CD14-positive monocyte (primary cell): ENCODE results near the gene TFIP11. TPM values are rescaled to one million over a fixed set of nuclear protein-coding genes. Genes with fewer than 3 reads are reported as not detected.

Experiments
- DNase-seq, 3 donors: peaks; one replicate each; pipeline ENCODE4 v3.0.0-alpha.2; 2011 to 2022
- H2AFZ ChIP-seq: 2 replicates; pipeline ENCODE4 v1.6.0; 2012; ENCODE audit warnings: mild to moderate bottlenecking, low read depth, low read length, inconsistent platforms; ENCODE audit not compliant: insufficient read depth, poor library complexity, severe bottlenecking
- H3K27ac ChIP-seq, 2 donors: 1 replicate in 1 of 2; 2 replicates in 1 of 2; pipeline ENCODE4 v1.5.1; 2012 to 2013; ENCODE audit warnings: low read length in 2 of 2, control low read depth in 1 of 2, inconsistent platforms in 1 of 2, low read depth in 1 of 2, mild to moderate bottlenecking in 1 of 2
- H3K27me3 ChIP-seq, 2 donors: one replicate each; pipeline versions ENCODE4 v1.6.0 to v1.6.1; 2011 to 2013; ENCODE audit warnings: low read length in 2 of 2; ENCODE audit not compliant: control insufficient read depth in 2 of 2, insufficient read depth in 2 of 2
- H3K36me3 ChIP-seq, 2 donors: replicated peaks in 1 of 2; 1 replicate in 1 of 2; 2 replicates in 1 of 2; pipeline versions ENCODE4 v1.5.1 to v1.6.1; 2012 to 2013; ENCODE audit warnings: low read length in 2 of 2, control low read depth in 1 of 2, inconsistent platforms in 1 of 2, mild to moderate bottlenecking in 1 of 2; ENCODE audit not compliant: insufficient read depth in 2 of 2, control insufficient read depth in 1 of 2
- H3K4me1 ChIP-seq, 2 donors: 1 replicate in 1 of 2; 2 replicates in 1 of 2; pipeline versions ENCODE4 v1.5.1 to v1.6.1; 2012 to 2013; ENCODE audit warnings: low read length in 2 of 2, control low read depth in 1 of 2, inconsistent platforms in 1 of 2, mild to moderate bottlenecking in 1 of 2, moderate library complexity in 1 of 2; ENCODE audit not compliant: insufficient read depth in 2 of 2, control insufficient read depth in 1 of 2
- H3K4me2 ChIP-seq: replicated peaks from 2 replicates; pipeline ENCODE3; 2012; ENCODE audit warnings: low read length, moderate library complexity, mild to moderate bottlenecking; ENCODE audit not compliant: poor library complexity, severe bottlenecking; ENCODE audit errors: extremely low read depth
- H3K4me3 ChIP-seq, 3 experiments: fragments of 200-600 bp in 1 of 3; sonication (generic) in 1 of 3; replicated peaks in 1 of 3; 1 replicate in 2 of 3; 2 replicates in 1 of 3; pipeline ENCODE4 v1.5.1; 2011 to 2013; ENCODE audit warnings: low read length in 3 of 3, mild to moderate bottlenecking in 3 of 3, control low read depth in 2 of 3, low read depth in 2 of 3, inconsistent platforms in 1 of 3, moderate library complexity in 1 of 3
- H3K79me2 ChIP-seq: 2 replicates; pipeline ENCODE4 v1.6.0; 2012; ENCODE audit warnings: mild to moderate bottlenecking, control low read depth, inconsistent platforms, low read length, moderate library complexity; ENCODE audit not compliant: insufficient read depth
- H3K9ac ChIP-seq: 2 replicates; pipeline ENCODE4 v1.6.0; 2017; ENCODE audit warnings: low read length, mild to moderate bottlenecking; ENCODE audit not compliant: insufficient read depth, poor library complexity, severe bottlenecking
- H3K9me3 ChIP-seq, 2 donors: replicated peaks in 1 of 2; 1 replicate in 1 of 2; 2 replicates in 1 of 2; pipeline versions ENCODE4 v1.5.1 to v1.6.1; 2012 to 2013; ENCODE audit warnings: low read length in 2 of 2, control low read depth in 1 of 2; ENCODE audit not compliant: control insufficient read depth in 1 of 2, insufficient read depth in 1 of 2
- H4K20me1 ChIP-seq: 2 replicates; pipeline ENCODE4 v1.6.0; 2012; ENCODE audit warnings: mild to moderate bottlenecking, low read length, control low read depth, moderate library complexity; ENCODE audit not compliant: insufficient read depth
- H3K27ac Mint-ChIP-seq, 7 donors: one replicate each; pipeline ENCODE4 v1.8.0; 2020; ENCODE audit warnings: mild to moderate bottlenecking in 7 of 7, mixed read lengths in 7 of 7, moderate library complexity in 6 of 7, inconsistent platforms in 2 of 7
- H3K27me3 Mint-ChIP-seq, 3 donors: one replicate each; pipeline ENCODE4 v1.8.0; 2021 to 2022; ENCODE audit warnings: low read depth in 3 of 3, mild to moderate bottlenecking in 3 of 3, mixed read lengths in 3 of 3, moderate library complexity in 3 of 3, inconsistent platforms in 1 of 3
- H3K36me3 Mint-ChIP-seq, 2 donors: one replicate each; pipeline ENCODE4 v1.8.0; 2020; ENCODE audit warnings: mixed read lengths in 2 of 2, inconsistent platforms in 1 of 2, mild to moderate bottlenecking in 1 of 2
- H3K4me1 Mint-ChIP-seq: one replicate; pipeline ENCODE4 v1.8.0; 2020; ENCODE audit warnings: mild to moderate bottlenecking, mixed read lengths
- H3K4me3 Mint-ChIP-seq, 2 donors: one replicate each; pipeline ENCODE4 v1.8.0; 2020; ENCODE audit warnings: mild to moderate bottlenecking in 2 of 2, mixed read lengths in 2 of 2, moderate library complexity in 1 of 2
- H3K9me3 Mint-ChIP-seq, 7 donors: one replicate each; pipeline ENCODE4 v1.8.0; 2020 to 2022; ENCODE audit warnings: mixed read lengths in 7 of 7, mild to moderate bottlenecking in 6 of 7, moderate library complexity in 6 of 7, inconsistent platforms in 2 of 7
- CTCF ChIP-seq: fragments of 200-600 bp; IDR thresholded peaks from one replicate; pipeline ENCODE4 v1.8.0; 2022; ENCODE audit warnings: antibody characterized with exemption, mild to moderate bottlenecking
- WGBS: methylation state at CpG from one replicate; pipeline ENCODE4 v1.1.5; 2013; ENCODE audit warnings: missing lambda C conversion rate; ENCODE audit not compliant: insufficient coverage; 5-methylcytosine and 5-hydroxymethylcytosine counted together
- intact Hi-C, 2 donors: fragments of 100-400 bp; cut with micrococcal nuclease; formaldehyde crosslinking; loops; one replicate each; pipeline versions ENCODE4 v1.15.0 to v1.15.1; 2023
- polyA plus RNA-seq, 3 donors: library from polyadenylated mRNA; depleted of rRNA in 1 of 3; unstranded in 2 of 3; stranded (reverse) in 1 of 3; fragments of 300-500 nt in 2 of 3; fragments of >200 nt in 1 of 3; fragmentation: Illumina TruSeq in 2 of 3; gene quantifications; 1 replicate in 2 of 3; 2 replicates in 1 of 3; pipeline ENCODE4 v1.2.3, GENCODE V29; 2012 to 2021

Gene TFIP11
- polyA plus RNA-seq, 3 donors, result 10.1 to 25.5 (median 19.8) TPM

GRCh38 chr22:26513838-26514237 is 1.6 kb upstream of the TFIP11 start:
- Histone ChIP-seq H3K4me1 (peaks cover 17 to 20% of the 10 kb centered on the region in 2 donors), H3K27ac (no peak overlapping the region), H2AFZ (no peak overlapping the region), H3K4me3 (no peak overlapping the region), H3K4me2 (no peak overlapping the region), H4K20me1 (no peaks in the 10 kb centered on the region), H3K36me3 (peaks cover 15 to 20% of the 10 kb centered on the region in 2 donors), H3K27me3 (no peaks in the 10 kb centered on the region), H3K9ac (no peak overlapping the region), H3K79me2 (peaks cover 30% of the 10 kb centered on the region), H3K9me3 (no peaks in the 10 kb centered on the region)
- Mint-ChIP-seq H3K4me1 (peaks cover 19% of the 10 kb centered on the region), H3K27me3 (peaks cover 0 to 2% (median 0%) of the 10 kb centered on the region in 3 donors), H3K27ac (no peak overlapping the region), H3K4me3 (no peak overlapping the region), H3K9me3 (no peaks in the 10 kb centered on the region), H3K36me3 (peaks cover 14 to 19% of the 10 kb centered on the region in 2 donors)
- WGBS, result 100% methylated on average over 1 of the region's 1 CpG
- DNase-seq, result no peak
- TF ChIP-seq CTCF, result no peak
- intact Hi-C loops, result loop anchor here in 1 of 2 donors (5.0 kb wide), 1 partner anchor 78 kb away; the partner anchor contains the start of gene TPST2

DNA sequence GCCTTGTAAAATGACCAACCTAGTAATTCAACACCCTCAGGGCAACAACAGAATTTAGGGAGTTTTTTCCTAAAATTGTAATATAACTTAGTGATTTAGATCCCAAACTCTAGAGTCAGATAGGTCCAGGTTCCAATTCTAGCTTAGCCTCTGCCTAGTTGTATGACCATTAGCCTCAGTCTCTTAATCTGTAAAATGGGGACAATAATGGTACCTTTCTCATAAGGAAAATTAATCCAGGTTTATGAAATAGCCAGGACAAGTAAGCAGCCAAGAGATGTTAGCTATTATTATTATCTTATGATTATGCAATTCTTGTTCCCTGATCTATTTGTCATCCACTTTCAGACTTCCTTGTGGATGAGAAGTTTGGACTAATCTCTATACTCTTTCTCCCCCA is 4.1 kb downstream of the TFIP11 start:
- Mint-ChIP-seq H3K36me3 (peaks cover 63 to 70% of the 10 kb centered on the region in 2 donors), H3K4me3 (no peak overlapping the region), H3K27ac (no peak overlapping the region), H3K27me3 (peaks cover 0 to 7% (median 1%) of the 10 kb centered on the region in 3 donors), H3K4me1 (peaks cover 30% of the 10 kb centered on the region), H3K9me3 (no peaks in the 10 kb centered on the region)
- no peak for TF ChIP-seq CTCF
- peaks cover 32% of the 10 kb centered on the region for H3K79me2 ChIP-seq
- intact Hi-C loops, result no loop called here
- no peak overlapping the region for H2AFZ ChIP-seq
- H3K9ac ChIP-seq, result no peak overlapping the region
- H3K27me3 ChIP-seq, result no peaks in the 10 kb centered on the region
- H3K36me3 ChIP-seq, result peaks cover 66 to 76% of the 10 kb centered on the region in 2 donors
- DNase-seq, result no peak
- H3K27ac ChIP-seq, result no peak overlapping the region
- H3K4me1 ChIP-seq, result peaks cover 24 to 28% of the 10 kb centered on the region in 2 donors
- no peak overlapping the region for H3K4me3 ChIP-seq
- no peaks in the 10 kb centered on the region for H3K9me3 ChIP-seq
- H3K4me2 ChIP-seq, result no peak overlapping the region
- peaks cover 6% of the 10 kb centered on the region for H4K20me1 ChIP-seq
